Hepatocyte (in vitro differentiated cells): ENCODE results near the gene BHMT2. TPM values are rescaled to one million over a fixed set of nuclear protein-coding genes. Genes with fewer than 3 reads are reported as not detected.
A peak's percentile ranks its signal among the peaks of the same experiment; 100 is the strongest.

Source experiments
- DNase-seq: peaks from one replicate; pipeline ENCODE4 v3.0.0-alpha.2; 2016; ENCODE audit warnings: low spot score
- H2AFZ ChIP-seq: fragments of 200-600 bp; sonication (generic); 2 replicates; pipeline ENCODE4 v1.6.0; 2016; ENCODE audit warnings: antibody characterized with exemption, mild to moderate bottlenecking
- H3K27ac ChIP-seq: fragments of 200-600 bp; sonication (generic); 2 replicates; pipeline ENCODE4 v1.5.1; 2016; ENCODE audit warnings: mild to moderate bottlenecking
- H3K27me3 ChIP-seq: fragments of 200-600 bp; sonication (generic); 2 replicates; pipeline ENCODE4 v1.6.1; 2016
- H3K36me3 ChIP-seq: fragments of 200-600 bp; sonication (generic); replicated peaks from 2 replicates; pipeline ENCODE4 v1.5.1; 2016; ENCODE audit warnings: low read depth; ENCODE audit not compliant: insufficient read depth
- H3K4me1 ChIP-seq: fragments of 200-600 bp; sonication (generic); 2 replicates; pipeline ENCODE4 v1.5.1; 2016; ENCODE audit warnings: mild to moderate bottlenecking, moderate library complexity; ENCODE audit not compliant: insufficient read depth
- H3K4me2 ChIP-seq: fragments of 200-600 bp; sonication (generic); 2 replicates; pipeline ENCODE4 v1.6.0; 2016
- H3K4me3 ChIP-seq: fragments of 200-600 bp; sonication (generic); 2 replicates; pipeline ENCODE4 v1.5.1; 2016; ENCODE audit warnings: mild to moderate bottlenecking
- H3K79me2 ChIP-seq: fragments of 200-600 bp; sonication (generic); 2 replicates; pipeline ENCODE4 v1.6.0; 2017; ENCODE audit warnings: mild to moderate bottlenecking
- H3K9me2 ChIP-seq: fragments of 200-600 bp; sonication (generic); replicated peaks from 2 replicates; pipeline ENCODE4 v1.6.0; 2017; ENCODE audit warnings: mild to moderate bottlenecking; ENCODE audit not compliant: insufficient read depth
- H3K9me3 ChIP-seq: fragments of 200-600 bp; sonication (generic); 2 replicates; pipeline ENCODE4 v1.5.1; 2016; ENCODE audit warnings: low read depth, mild to moderate bottlenecking
- H4K20me1 ChIP-seq: fragments of 200-600 bp; sonication (generic); 2 replicates; pipeline ENCODE4 v1.6.0; 2016; ENCODE audit warnings: mild to moderate bottlenecking; ENCODE audit not compliant: insufficient read depth, poor library complexity, severe bottlenecking
- EZH2 ChIP-seq: fragments of 200-600 bp; sonication (generic); IDR thresholded peaks from 2 replicates; pipeline ENCODE4 v1.6.1; 2016; ENCODE audit warnings: antibody characterized with exemption, mild to moderate bottlenecking, borderline replicate concordance
- EZH2phosphoT487 ChIP-seq: fragments of 200-600 bp; sonication (generic); IDR thresholded peaks from one replicate; pipeline ENCODE4 v1.6.1; 2018; ENCODE audit warnings: antibody characterized with exemption, mild to moderate bottlenecking, low read depth, moderate library complexity; ENCODE audit not compliant: unreplicated experiment, severe bottlenecking
- WGBS: methylation state at CpG from one replicate; pipeline ENCODE4 v1.1.6; 2016; ENCODE audit warnings: low lambda C conversion rate; ENCODE audit errors: missing lambda C conversion rate; 5-methylcytosine and 5-hydroxymethylcytosine counted together
- polyA plus RNA-seq: library from polyadenylated mRNA; unstranded; fragments of >200 nt; fragmentation: Nextera tagmentation; extraction: Ambion mirVana; gene quantifications from 2 replicates; pipeline ENCODE4 v1.2.1, GENCODE V29; 2016
- total RNA-seq: library from RNA; depleted of rRNA; stranded (reverse); fragments of >200 nt; gene quantifications from 2 replicates; pipeline ENCODE4 v1.2.3, GENCODE V29; 2014
- TF ChIP-seq, protein P1 (sequence below): fragments of 200-600 bp; sonication (generic); IDR thresholded peaks from 2 replicates; pipeline ENCODE4 v1.5.1; 2016; ENCODE audit warnings: antibody characterized with exemption, mild to moderate bottlenecking; ENCODE audit not compliant: poor library complexity

Gene BHMT2, protein sequence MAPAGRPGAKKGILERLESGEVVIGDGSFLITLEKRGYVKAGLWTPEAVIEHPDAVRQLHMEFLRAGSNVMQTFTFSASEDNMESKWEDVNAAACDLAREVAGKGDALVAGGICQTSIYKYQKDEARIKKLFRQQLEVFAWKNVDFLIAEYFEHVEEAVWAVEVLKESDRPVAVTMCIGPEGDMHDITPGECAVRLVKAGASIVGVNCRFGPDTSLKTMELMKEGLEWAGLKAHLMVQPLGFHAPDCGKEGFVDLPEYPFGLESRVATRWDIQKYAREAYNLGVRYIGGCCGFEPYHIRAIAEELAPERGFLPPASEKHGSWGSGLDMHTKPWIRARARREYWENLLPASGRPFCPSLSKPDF
- total RNA-seq, result not detected in 2 replicates
- polyA plus RNA-seq, result not detected in 2 replicates

GRCh38 chr5:79069488-79070349, at the start of gene BHMT2, which contains the start of gene DMGDH:
TSS of gene BHMT2 (plus strand) at chr5:79069767. CDS start at chr5:79069783, 16 bp downstream.
TSS of gene DMGDH (minus strand) at chr5:79069674. CDS start at chr5:79069620, 54 bp downstream.
- Histone ChIP-seq H2AFZ (no peak within 1 kb of the TSS), H3K9me2 (no peaks in the 10 kb centered on the region), H3K27ac (no peak within 1 kb of the TSS), H3K4me1 (peaks cover 4% of the 10 kb centered on the region), H3K4me3 (no peak within 1 kb of the TSS), H4K20me1 (no peaks in the 10 kb centered on the region), H3K79me2 (no peaks in the 10 kb centered on the region), H3K4me2 (no peak within 1 kb of the TSS), H3K36me3 (no peaks in the 10 kb centered on the region), H3K27me3 (no peaks in the 10 kb centered on the region), H3K9me3 (no peaks in the 10 kb centered on the region)
- WGBS, result 94% methylated on average over 44 of the region's 79 CpGs
- TF ChIP-seq EZH2phosphoT487 (no peak), EZH2 (no peak)
- TF ChIP-seq, protein P1, sequence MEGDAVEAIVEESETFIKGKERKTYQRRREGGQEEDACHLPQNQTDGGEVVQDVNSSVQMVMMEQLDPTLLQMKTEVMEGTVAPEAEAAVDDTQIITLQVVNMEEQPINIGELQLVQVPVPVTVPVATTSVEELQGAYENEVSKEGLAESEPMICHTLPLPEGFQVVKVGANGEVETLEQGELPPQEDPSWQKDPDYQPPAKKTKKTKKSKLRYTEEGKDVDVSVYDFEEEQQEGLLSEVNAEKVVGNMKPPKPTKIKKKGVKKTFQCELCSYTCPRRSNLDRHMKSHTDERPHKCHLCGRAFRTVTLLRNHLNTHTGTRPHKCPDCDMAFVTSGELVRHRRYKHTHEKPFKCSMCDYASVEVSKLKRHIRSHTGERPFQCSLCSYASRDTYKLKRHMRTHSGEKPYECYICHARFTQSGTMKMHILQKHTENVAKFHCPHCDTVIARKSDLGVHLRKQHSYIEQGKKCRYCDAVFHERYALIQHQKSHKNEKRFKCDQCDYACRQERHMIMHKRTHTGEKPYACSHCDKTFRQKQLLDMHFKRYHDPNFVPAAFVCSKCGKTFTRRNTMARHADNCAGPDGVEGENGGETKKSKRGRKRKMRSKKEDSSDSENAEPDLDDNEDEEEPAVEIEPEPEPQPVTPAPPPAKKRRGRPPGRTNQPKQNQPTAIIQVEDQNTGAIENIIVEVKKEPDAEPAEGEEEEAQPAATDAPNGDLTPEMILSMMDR, result no peak
- no peak for DNase-seq

DNA sequence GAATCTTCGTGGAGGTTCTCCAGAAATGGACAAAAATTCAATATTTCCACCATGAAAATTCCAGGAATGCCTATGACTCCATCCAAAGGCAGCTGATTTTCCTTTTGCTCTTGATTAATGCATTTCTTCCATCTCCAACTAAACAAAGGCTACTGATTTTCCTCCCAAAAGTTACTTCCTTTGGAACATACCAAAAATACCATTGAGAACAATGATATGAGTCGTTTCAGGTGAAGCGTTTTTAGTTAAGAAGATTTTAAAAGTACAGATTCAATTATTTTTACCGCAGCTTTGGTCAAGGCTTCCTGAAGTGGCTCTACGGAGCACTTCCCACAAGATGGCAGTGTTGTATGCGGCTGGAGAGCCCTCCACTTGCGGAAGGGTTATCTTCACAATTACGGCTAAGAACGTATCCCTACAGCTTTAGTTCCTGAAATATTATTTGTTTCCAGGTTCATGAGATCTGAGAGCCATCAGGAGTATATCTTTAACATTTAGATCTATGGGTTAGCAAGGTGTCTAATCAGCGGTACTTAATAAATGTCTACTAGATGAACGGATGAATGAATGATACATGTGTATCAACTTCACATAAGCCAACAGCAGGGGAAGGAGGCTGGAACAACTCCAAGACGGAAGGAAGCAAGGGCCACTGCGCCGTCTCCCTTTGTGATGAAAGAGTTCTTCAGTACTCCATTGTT, 48.6 kb upstream of the BHMT2 start:
- Histone ChIP-seq H3K4me3 (no peak overlapping the region), H4K20me1 (no peaks in the 10 kb centered on the region), H3K9me3 (no peaks in the 10 kb centered on the region), H3K36me3 (no peaks in the 10 kb centered on the region), H3K4me2 (peak overlapping the region; percentile 57), H3K79me2 (no peaks in the 10 kb centered on the region), H3K27me3 (peaks cover 4% of the 10 kb centered on the region), H3K27ac (no peak overlapping the region), H2AFZ (peak overlapping the region; percentile 52), H3K9me2 (no peaks in the 10 kb centered on the region), H3K4me1 (no peaks in the 10 kb centered on the region)
- TF ChIP-seq, protein P1, result peak; percentile 87
- no peak for TF ChIP-seq EZH2
- DNase-seq, result peak; percentile 79
- 24% methylated on average over 14 of the region's 14 CpGs for WGBS

GRCh38 chr5:79021753-79022152, 47.8 kb upstream of the BHMT2 start:
- 40% methylated on average over 4 of the region's 4 CpGs for WGBS
- Histone ChIP-seq H3K27me3 (peaks cover 4% of the 10 kb centered on the region), H3K36me3 (no peaks in the 10 kb centered on the region), H3K9me3 (no peaks in the 10 kb centered on the region), H3K4me1 (no peaks in the 10 kb centered on the region), H3K27ac (no peak overlapping the region), H4K20me1 (no peaks in the 10 kb centered on the region), H3K9me2 (no peaks in the 10 kb centered on the region), H3K4me2 (no peak overlapping the region), H3K4me3 (no peak overlapping the region), H2AFZ (no peak overlapping the region), H3K79me2 (no peaks in the 10 kb centered on the region)
- no peak for DNase-seq
- TF ChIP-seq, protein P1, result no peak
- TF ChIP-seq EZH2phosphoT487 (no peak), EZH2 (no peak)
